GM18505 (cell line): ENCODE results near the gene LGALS12.

Source experiments
- ATAC-seq: cut with Tn5 transposase; IDR thresholded peaks from one replicate; pipeline ENCODE4 v1.9.1; 2021; ENCODE audit not compliant: unreplicated experiment
- POLR2A ChIP-seq: IDR thresholded peaks from 4 replicates; pipeline ENCODE4 v1.6.1; 2011; ENCODE audit warnings: borderline replicate concordance; ENCODE audit not compliant: insufficient read depth, insufficient read length; ENCODE audit errors: extremely low read depth

Gene LGALS12

DNA sequence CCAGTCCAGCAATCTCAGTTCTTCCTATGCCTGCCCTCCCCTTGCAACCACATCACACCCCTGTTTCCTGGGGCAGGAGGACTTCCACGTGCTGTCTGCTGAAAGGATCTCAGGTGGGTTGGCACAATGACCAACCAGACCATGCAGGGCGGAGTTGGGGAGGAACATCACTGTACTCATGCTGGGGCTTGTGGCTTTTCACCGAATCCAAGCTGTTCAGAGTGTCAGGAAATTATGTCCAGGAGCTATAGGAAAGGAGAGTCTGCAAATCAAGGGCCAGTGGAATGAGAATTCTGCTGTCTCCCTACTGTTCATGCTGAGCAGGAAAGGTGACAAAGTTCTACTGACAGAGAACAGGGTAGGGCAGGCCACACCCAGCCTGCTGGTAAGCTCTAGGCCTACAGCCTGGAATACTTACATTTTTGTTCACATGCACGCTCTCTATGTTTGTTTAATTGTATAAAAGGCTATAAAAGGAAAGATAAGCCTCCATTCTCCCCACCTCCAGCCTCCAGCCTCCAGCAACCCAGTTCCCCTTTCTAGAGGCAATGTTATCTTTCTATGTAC is 59.0 kb downstream of the LGALS12 start:
- no peak for ATAC-seq
- no peak for TF ChIP-seq POLR2A
